Gastroesophageal sphincter (tissue), 4 donors: Measurements from ENCODE around the gene CTNNA2. TPM values are rescaled to one million over a fixed set of nuclear protein-coding genes. Genes with fewer than 3 reads are reported as not detected.

Experiments
- ATAC-seq: fragments of 150-250 bp; one replicate; pipeline ENCODE4 v1.9.1; 2016; ENCODE audit warnings: mild to moderate bottlenecking, moderate library complexity
- H3K27ac ChIP-seq, 4 donors: fragments of 200-600 bp; sonication (generic) in 3 of 4; 1 replicate in 3 of 4; 2 replicates in 1 of 4; pipeline ENCODE4 v1.5.1; 2016 to 2019
- H3K27me3 ChIP-seq: fragments of 200-600 bp; sonication (generic); one replicate; pipeline ENCODE4 v1.5.1; 2019
- H3K36me3 ChIP-seq, 2 donors: fragments of 200-600 bp; sonication (generic); one replicate each; pipeline ENCODE4 v1.5.1; 2019; ENCODE audit warnings: control low read depth in 1 of 2
- H3K4me1 ChIP-seq, 3 donors: fragments of 200-600 bp; sonication (generic); 1 replicate in 2 of 3; 2 replicates in 1 of 3; pipeline ENCODE4 v1.5.1; 2016 to 2019; ENCODE audit warnings: control low read depth in 2 of 3
- H3K4me3 ChIP-seq, 2 donors: fragments of 200-600 bp; sonication (generic); one replicate each; pipeline ENCODE4 v1.5.1; 2019; ENCODE audit warnings: mild to moderate bottlenecking in 1 of 2, moderate library complexity in 1 of 2
- H3K9me3 ChIP-seq, 3 donors: fragments of 200-600 bp; sonication (generic); one replicate each; pipeline ENCODE4 v1.5.1; 2017 to 2019; ENCODE audit warnings: control low read depth in 2 of 3
- CTCF ChIP-seq, 4 experiments: fragments of 200-600 bp in 2 of 4; fragments of 450-650 bp in 2 of 4; sonication (generic) in 1 of 4; IDR thresholded peaks; one replicate each; pipeline ENCODE4 v1.5.1; 2017 to 2019; ENCODE audit warnings: antibody characterized with exemption in 4 of 4, mild to moderate bottlenecking in 2 of 4, moderate library complexity in 2 of 4
- EP300 ChIP-seq: sonication (generic); formaldehyde crosslinking; IDR thresholded peaks from one replicate; pipeline ENCODE4 v1.6.1; 2017; ENCODE audit warnings: antibody characterized with exemption, mild to moderate bottlenecking
- POLR2A ChIP-seq, 2 donors: fragments of 450-650 bp; IDR thresholded peaks; one replicate each; pipeline ENCODE4 v1.6.1; 2017; ENCODE audit warnings: antibody characterized with exemption in 2 of 2, mild to moderate bottlenecking in 2 of 2, moderate library complexity in 1 of 2
- POLR2AphosphoS5 ChIP-seq: sonication (generic); formaldehyde crosslinking; IDR thresholded peaks from one replicate; pipeline ENCODE4 v1.6.1; 2017; ENCODE audit warnings: antibody characterized with exemption
- WGBS, 2 donors: methylation state at CpG; one replicate each; pipeline ENCODE4 v1.1.5; 2018; ENCODE audit warnings: low coverage in 1 of 2; 5-methylcytosine and 5-hydroxymethylcytosine counted together
- total RNA-seq, 4 donors: library from RNA; depleted of rRNA; stranded (reverse); fragments of >200 nt; gene quantifications; one replicate each; pipeline ENCODE4 v1.1.0, GENCODE V29; 2016

Gene CTNNA2
- total RNA-seq, 4 donors from 2014 or later: 0.15 to 4.2 (median 0.68) TPM

GRCh38 chr2:80248146-80248545, 735.3 kb downstream of the CTNNA2 start:
- Histone ChIP-seq H3K27ac (no peak overlapping the region), H3K9me3 (no peaks in the 10 kb centered on the region), H3K27me3 (no peaks in the 10 kb centered on the region), H3K4me3 (no peak overlapping the region), H3K36me3 (no peaks in the 10 kb centered on the region), H3K4me1 (no peaks in the 10 kb centered on the region)
- TF ChIP-seq CTCF (IDR thresholded peaks at IDR 0.05) (no peak), EP300 (no peak), POLR2A (IDR thresholded peaks at IDR 0.05) (no peak), POLR2AphosphoS5 (no peak)
- ATAC-seq: no peak
- 57 to 81% methylated on average over 3 of the region's 3 CpGs for WGBS, 2 donors

- H3K36me3 ChIP-seq: no peaks in the 10 kb centered on the region
- no peaks in the 10 kb centered on the region for H3K27me3 ChIP-seq
- no peak for TF ChIP-seq CTCF (IDR thresholded peaks at IDR 0.05)
- TF ChIP-seq EP300: no peak
- TF ChIP-seq POLR2AphosphoS5: no peak
- TF ChIP-seq POLR2A (IDR thresholded peaks at IDR 0.05): no peak
- WGBS, 2 donors: 91 to 93% methylated on average over 7 of the region's 7 CpGs
- no peaks in the 10 kb centered on the region for H3K9me3 ChIP-seq
- H3K27ac ChIP-seq: no peak overlapping the region
- no peaks in the 10 kb centered on the region for H3K4me1 ChIP-seq
- no peak for ATAC-seq
- no peak overlapping the region for H3K4me3 ChIP-seq
Observed at GRCh38 chr2:80252294-80252986, 739.6 kb downstream of the CTNNA2 start.

- no peak for ATAC-seq
- 70 to 80% methylated on average over 7 to 9 of the region's 9 CpGs for WGBS, 2 donors
- no peaks in the 10 kb centered on the region for H3K27me3 ChIP-seq
- no peaks in the 10 kb centered on the region for H3K36me3 ChIP-seq
- H3K9me3 ChIP-seq: no peaks in the 10 kb centered on the region
- H3K4me1 ChIP-seq: no peaks in the 10 kb centered on the region
- H3K4me3 ChIP-seq: no peak overlapping the region
- TF ChIP-seq EP300: no peak
- TF ChIP-seq POLR2A (IDR thresholded peaks at IDR 0.05): no peak
- TF ChIP-seq CTCF (IDR thresholded peaks at IDR 0.05): peak in 1 of 4 experiments; percentile 11
- no peak for TF ChIP-seq POLR2AphosphoS5
- no peak overlapping the region for H3K27ac ChIP-seq
Observed at GRCh38 chr2:80255918-80256781, 743.3 kb downstream of the CTNNA2 start.

- Histone ChIP-seq H3K36me3 (no peaks in the 10 kb centered on the region), H3K4me1 (no peaks in the 10 kb centered on the region), H3K9me3 (no peaks in the 10 kb centered on the region), H3K27me3 (no peaks in the 10 kb centered on the region), H3K27ac (no peak overlapping the region), H3K4me3 (no peak overlapping the region)
- no peak for ATAC-seq
- WGBS, 2 donors: 54 to 58% methylated on average over 3 of the region's 3 CpGs
- TF ChIP-seq CTCF (IDR thresholded peaks at IDR 0.05) (no peak), EP300 (no peak), POLR2A (IDR thresholded peaks at IDR 0.05) (no peak), POLR2AphosphoS5 (no peak)
Observed at GRCh38 chr2:80256782-80257167, 743.9 kb downstream of the CTNNA2 start.
